Measurements from ENCODE around the gene STAU1. TPM values are rescaled to one million over a fixed set of nuclear protein-coding genes. Genes with fewer than 3 reads are reported as not detected.
"Not testable (repeated sequence)": the region's sequence is repeated elsewhere in the genome, so short reads cannot be mapped to it uniquely, and the experiment has no call there.

STAU1 gene
- total RNA-seq, 4 donors from 2014 or later = 39.1 to 61.4 (median 54.4) TPM

GRCh38 chr20:49098136-49098535 lies 90.0 kb downstream of the STAU1 start:
- intact Hi-C loops (cut with DNase I; ENCODE audit: low total_unique reads) = no loop called here
- in situ Hi-C loops (cut with MboI; ENCODE audit: low sequenced_read_pairs in 4 of 4) = no loop called here
- ATAC-seq (no peak), DNase-seq (no peak)
- no peak overlapping the region for H3K27ac ChIP-seq
- H3K4me1 ChIP-seq = no peaks in the 10 kb centered on the region
- H3K27me3 ChIP-seq = no peaks in the 10 kb centered on the region
- no peak overlapping the region for H3K4me3 ChIP-seq
- peaks cover 0 to 77% of the 10 kb centered on the region in 2 donors for H3K36me3 ChIP-seq
- no peaks in the 10 kb centered on the region for H3K9me3 ChIP-seq
- TF ChIP-seq CTCF (IDR thresholded peaks at IDR 0.05 in 4 of 5, conservative IDR thresholded peaks at IDR 0.05 in 1 of 5) = no peak
- TF ChIP-seq POLR2A (IDR thresholded peaks at IDR 0.05) = no peak

- no peak for TF ChIP-seq POLR2A (IDR thresholded peaks at IDR 0.05)
- TF ChIP-seq CTCF (IDR thresholded peaks at IDR 0.05 in 4 of 5, conservative IDR thresholded peaks at IDR 0.05 in 1 of 5) = no peak
- ATAC-seq (no peak), DNase-seq (no peak)
- Histone ChIP-seq H3K27ac (no peak overlapping the region), H3K4me1 (no peaks in the 10 kb centered on the region), H3K9me3 (no peaks in the 10 kb centered on the region), H3K4me3 (no peak overlapping the region), H3K27me3 (no peaks in the 10 kb centered on the region), H3K36me3 (peaks cover 0 to 77% of the 10 kb centered on the region in 2 donors)
- in situ Hi-C loops (cut with MboI; ENCODE audit: low sequenced_read_pairs in 4 of 4) = no loop called here
- intact Hi-C loops (cut with DNase I; ENCODE audit: low total_unique reads) = no loop called here
Measured at GRCh38 chr20:49097159-49097558, 91.0 kb downstream of the STAU1 start.

- H3K4me1 ChIP-seq = no peaks in the 10 kb centered on the region
- no peak for ATAC-seq
- no peak overlapping the region for H3K4me3 ChIP-seq
- H3K27me3 ChIP-seq = no peaks in the 10 kb centered on the region
- no peak for DNase-seq
- no peak for TF ChIP-seq CTCF (IDR thresholded peaks at IDR 0.05 in 4 of 5, conservative IDR thresholded peaks at IDR 0.05 in 1 of 5)
- no peak for TF ChIP-seq POLR2A (IDR thresholded peaks at IDR 0.05)
- peaks cover 0 to 81% of the 10 kb centered on the region in 2 donors for H3K36me3 ChIP-seq
- no peaks in the 10 kb centered on the region for H3K9me3 ChIP-seq
- H3K27ac ChIP-seq = no peak overlapping the region
- intact Hi-C loops (cut with DNase I; ENCODE audit: low total_unique reads) = no loop called here
- in situ Hi-C loops (cut with MboI; ENCODE audit: low sequenced_read_pairs in 4 of 4) = no loop called here
Measured at GRCh38 chr20:49096203-49096730, 91.9 kb downstream of the STAU1 start.

GRCh38 chr20:49091762-49092161 lies 96.4 kb downstream of the STAU1 start:
- in situ Hi-C loops (cut with MboI; ENCODE audit: low sequenced_read_pairs in 4 of 4) = no loop called here
- Histone ChIP-seq H3K36me3 (peaks cover 0 to 97% of the 10 kb centered on the region in 2 donors), H3K27me3 (no peaks in the 10 kb centered on the region), H3K4me3 (no peak overlapping the region), H3K9me3 (no peaks in the 10 kb centered on the region), H3K27ac (no peak overlapping the region), H3K4me1 (no peaks in the 10 kb centered on the region)
- DNase-seq (no peak), ATAC-seq (no peak)
- TF ChIP-seq POLR2A (IDR thresholded peaks at IDR 0.05) (no peak), CTCF (IDR thresholded peaks at IDR 0.05 in 4 of 5, conservative IDR thresholded peaks at IDR 0.05 in 1 of 5) (no peak)
- intact Hi-C loops (cut with DNase I; ENCODE audit: low total_unique reads) = no loop called here

GRCh38 chr20:49091104-49091503 lies 97.0 kb downstream of the STAU1 start:
- no peaks in the 10 kb centered on the region for H3K27me3 ChIP-seq
- no peak overlapping the region for H3K4me3 ChIP-seq
- in situ Hi-C loops (cut with MboI; ENCODE audit: low sequenced_read_pairs in 4 of 4) = no loop called here
- no peaks in the 10 kb centered on the region for H3K9me3 ChIP-seq
- no peaks in the 10 kb centered on the region for H3K4me1 ChIP-seq
- H3K27ac ChIP-seq = no peak overlapping the region
- no peak for ATAC-seq
- intact Hi-C loops (cut with DNase I; ENCODE audit: low total_unique reads) = no loop called here
- H3K36me3 ChIP-seq = peaks cover 0 to 96% of the 10 kb centered on the region in 2 donors
- DNase-seq = no peak
- TF ChIP-seq CTCF (IDR thresholded peaks at IDR 0.05 in 4 of 5, conservative IDR thresholded peaks at IDR 0.05 in 1 of 5) = no peak
- no peak for TF ChIP-seq POLR2A (IDR thresholded peaks at IDR 0.05)

GRCh38 chr20:49082295-49082694 lies 105.8 kb downstream of the STAU1 start:
- H3K27ac ChIP-seq; in situ Hi-C loops (cut with MboI; ENCODE audit: low sequenced_read_pairs in 4 of 4); H3K9me3 ChIP-seq; H3K4me1 ChIP-seq; H3K4me3 ChIP-seq; ATAC-seq; intact Hi-C loops (cut with DNase I; ENCODE audit: low total_unique reads); DNase-seq; H3K27me3 ChIP-seq: not testable (repeated sequence)
- H3K36me3 ChIP-seq = peaks cover 2 to 97% of the 10 kb centered on the region in 2 donors

Data from gastrocnemius medialis (tissue), 4 donors.